ENCODE measurements around the gene PEAK1. TPM values are rescaled to one million over a fixed set of nuclear protein-coding genes. Genes with fewer than 3 reads are reported as not detected.

The PEAK1 gene
- total and polyA plus RNA-seq, 8 donors, result 58.3 to 86.9 (median 64.3) TPM

DNA sequence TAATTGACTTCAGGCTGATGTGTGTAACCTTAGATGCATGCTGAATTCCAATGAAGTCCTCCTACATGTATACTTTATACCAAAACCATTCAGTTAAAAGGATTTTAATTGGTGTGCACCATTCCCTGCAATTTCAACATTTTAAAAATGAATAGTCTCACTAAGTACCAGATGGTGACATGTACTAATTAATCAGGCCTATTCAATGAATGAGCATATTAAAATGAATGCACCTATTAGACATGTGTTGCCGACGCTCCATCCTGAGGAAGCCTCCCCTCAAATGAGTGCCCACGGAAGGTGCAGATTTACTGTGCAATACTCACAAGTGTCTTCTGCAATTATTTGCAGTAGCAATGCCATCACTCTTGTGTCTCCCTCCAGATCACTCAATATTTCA is 224.3 kb downstream of the PEAK1 start:
- DNase-seq (no peak), ATAC-seq (no peak)
- TF ChIP-seq, protein P1, sequence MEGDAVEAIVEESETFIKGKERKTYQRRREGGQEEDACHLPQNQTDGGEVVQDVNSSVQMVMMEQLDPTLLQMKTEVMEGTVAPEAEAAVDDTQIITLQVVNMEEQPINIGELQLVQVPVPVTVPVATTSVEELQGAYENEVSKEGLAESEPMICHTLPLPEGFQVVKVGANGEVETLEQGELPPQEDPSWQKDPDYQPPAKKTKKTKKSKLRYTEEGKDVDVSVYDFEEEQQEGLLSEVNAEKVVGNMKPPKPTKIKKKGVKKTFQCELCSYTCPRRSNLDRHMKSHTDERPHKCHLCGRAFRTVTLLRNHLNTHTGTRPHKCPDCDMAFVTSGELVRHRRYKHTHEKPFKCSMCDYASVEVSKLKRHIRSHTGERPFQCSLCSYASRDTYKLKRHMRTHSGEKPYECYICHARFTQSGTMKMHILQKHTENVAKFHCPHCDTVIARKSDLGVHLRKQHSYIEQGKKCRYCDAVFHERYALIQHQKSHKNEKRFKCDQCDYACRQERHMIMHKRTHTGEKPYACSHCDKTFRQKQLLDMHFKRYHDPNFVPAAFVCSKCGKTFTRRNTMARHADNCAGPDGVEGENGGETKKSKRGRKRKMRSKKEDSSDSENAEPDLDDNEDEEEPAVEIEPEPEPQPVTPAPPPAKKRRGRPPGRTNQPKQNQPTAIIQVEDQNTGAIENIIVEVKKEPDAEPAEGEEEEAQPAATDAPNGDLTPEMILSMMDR (IDR thresholded peaks at IDR 0.05), result no peak
- intact Hi-C loops (cut with DNase I), result no loop called here
- H3K4me3 ChIP-seq, result no peak overlapping the region
- H3K27me3 ChIP-seq, result no peaks in the 10 kb centered on the region
- H3K36me3 ChIP-seq, result peaks cover 0 to 14% of the 10 kb centered on the region in 2 donors
- no peak overlapping the region for H3K27ac ChIP-seq
- peaks cover 1 to 4% of the 10 kb centered on the region in 2 donors for H3K4me1 ChIP-seq
- peaks cover 0 to 8% of the 10 kb centered on the region in 2 donors for H3K9me3 ChIP-seq

DNA sequence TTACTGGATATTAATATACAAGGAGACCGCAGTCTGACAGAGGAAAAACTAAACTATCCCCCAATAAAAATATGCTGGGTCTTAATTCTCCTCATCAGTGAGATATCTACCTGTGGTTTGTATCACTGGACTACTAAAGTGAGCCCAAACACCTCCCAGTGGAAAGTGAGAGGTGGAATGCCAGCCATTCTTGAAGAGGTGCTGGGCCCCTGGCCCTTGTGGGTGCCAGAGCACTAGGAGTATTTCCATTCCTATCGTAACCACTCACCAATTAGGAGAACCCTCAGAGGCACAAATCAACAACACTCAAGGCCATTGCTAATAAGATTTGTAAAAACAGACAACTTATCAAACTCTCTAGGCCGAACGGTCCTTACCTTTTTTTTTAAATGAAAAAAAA is 227.5 kb downstream of the PEAK1 start:
- no peaks in the 10 kb centered on the region for H3K36me3 ChIP-seq
- peak overlapping the region in 1 of 2 donors; percentile 23 for H3K27ac ChIP-seq
- no peak overlapping the region for H3K4me3 ChIP-seq
- peak; percentile 79 for ATAC-seq
- intact Hi-C loops (cut with DNase I), result no loop called here
- TF ChIP-seq, protein P1 (IDR thresholded peaks at IDR 0.05), result no peak
- H3K27me3 ChIP-seq, result no peaks in the 10 kb centered on the region
- H3K9me3 ChIP-seq, result no peaks in the 10 kb centered on the region
- peaks cover 16 to 32% of the 10 kb centered on the region in 2 donors for H3K4me1 ChIP-seq
- no peak for DNase-seq

DNA sequence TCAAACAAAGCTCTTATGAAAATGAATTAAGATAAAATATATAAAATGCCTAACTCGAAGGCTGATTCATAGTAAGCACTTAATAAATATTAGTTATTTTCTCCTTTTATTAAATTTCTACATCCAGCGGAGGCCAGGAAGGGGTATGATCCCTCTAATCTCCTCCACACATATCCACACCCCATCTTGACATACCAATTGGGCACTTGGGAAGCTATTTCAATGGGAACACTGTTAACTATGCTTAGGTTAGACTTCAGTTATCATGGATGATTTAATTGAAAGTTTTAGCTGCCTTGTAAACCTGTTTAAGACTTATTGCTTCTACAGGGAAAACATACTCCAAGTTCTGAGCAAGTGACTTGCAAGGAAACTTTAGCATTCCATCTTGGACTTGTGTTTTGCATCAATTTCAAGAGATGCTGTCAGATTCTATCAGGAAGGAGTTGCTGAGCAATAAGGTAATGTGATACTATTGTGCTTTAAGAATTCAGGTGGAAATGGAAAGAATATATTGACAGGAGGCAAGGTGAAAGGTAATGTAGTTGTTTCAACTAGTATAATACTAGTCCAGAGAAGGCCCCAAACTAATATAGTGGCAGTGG is 228.6 kb downstream of the PEAK1 start:
- peak; percentile 69 for ATAC-seq
- H3K27me3 ChIP-seq, result no peaks in the 10 kb centered on the region
- H3K4me1 ChIP-seq, result peaks cover 22 to 41% of the 10 kb centered on the region in 2 donors
- TF ChIP-seq, protein P1 (IDR thresholded peaks at IDR 0.05), result no peak
- no peaks in the 10 kb centered on the region for H3K9me3 ChIP-seq
- no peaks in the 10 kb centered on the region for H3K36me3 ChIP-seq
- H3K27ac ChIP-seq, result peak overlapping the region in 1 of 2 donors; percentile 14
- intact Hi-C loops (cut with DNase I), result no loop called here
- no peak overlapping the region for H3K4me3 ChIP-seq
- DNase-seq, result no peak

DNA sequence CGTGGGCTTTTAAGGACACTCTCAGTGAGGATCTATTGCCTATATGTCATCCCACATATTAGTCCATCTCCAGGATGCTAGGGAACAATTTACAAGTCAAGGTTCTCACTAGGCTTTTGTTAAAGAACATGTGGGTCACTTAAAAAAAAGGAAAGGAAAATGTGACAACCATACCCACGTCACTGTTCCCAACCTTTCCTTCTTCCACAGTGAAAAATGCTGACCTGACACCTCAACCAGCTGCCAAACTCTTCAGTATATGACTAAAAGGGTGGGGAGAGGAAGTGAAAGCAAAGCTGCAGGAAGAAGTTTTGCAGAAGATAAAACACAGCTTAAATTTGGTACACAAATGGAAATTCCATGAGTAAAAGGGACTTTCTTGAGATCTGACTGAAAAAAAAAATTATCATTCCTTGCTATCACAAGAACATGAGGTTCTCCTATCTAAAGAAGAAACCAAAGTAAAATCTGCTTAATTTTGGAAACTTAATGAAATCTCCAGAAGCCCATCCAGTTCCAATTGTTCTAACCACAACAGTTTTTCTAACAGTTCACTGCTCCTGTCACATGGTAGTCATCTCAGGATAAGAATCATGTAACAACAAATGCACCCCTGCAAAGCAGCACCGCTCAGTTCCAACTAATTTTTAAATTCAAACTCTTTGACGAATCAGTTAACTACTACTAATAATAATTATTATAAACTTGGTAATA is 232.0 kb downstream of the PEAK1 start:
- TF ChIP-seq, protein P1 (IDR thresholded peaks at IDR 0.05), result no peak
- no peaks in the 10 kb centered on the region for H3K36me3 ChIP-seq
- ATAC-seq (peak; percentile 53), DNase-seq (peak in 3 of 4 donors; percentile 25 to 62 (median 51))
- H3K9me3 ChIP-seq, result no peaks in the 10 kb centered on the region
- no peaks in the 10 kb centered on the region for H3K27me3 ChIP-seq
- peak overlapping the region; percentile 67 to 74 for H3K27ac ChIP-seq
- H3K4me1 ChIP-seq, result peaks cover 22 to 49% of the 10 kb centered on the region in 2 donors
- intact Hi-C loops (cut with DNase I), result loop anchor here in 1 of 2 donors (10.0 kb wide), 1 partner anchor 347 kb away; no protein-coding TSS in a partner anchor
- no peak overlapping the region for H3K4me3 ChIP-seq

DNA sequence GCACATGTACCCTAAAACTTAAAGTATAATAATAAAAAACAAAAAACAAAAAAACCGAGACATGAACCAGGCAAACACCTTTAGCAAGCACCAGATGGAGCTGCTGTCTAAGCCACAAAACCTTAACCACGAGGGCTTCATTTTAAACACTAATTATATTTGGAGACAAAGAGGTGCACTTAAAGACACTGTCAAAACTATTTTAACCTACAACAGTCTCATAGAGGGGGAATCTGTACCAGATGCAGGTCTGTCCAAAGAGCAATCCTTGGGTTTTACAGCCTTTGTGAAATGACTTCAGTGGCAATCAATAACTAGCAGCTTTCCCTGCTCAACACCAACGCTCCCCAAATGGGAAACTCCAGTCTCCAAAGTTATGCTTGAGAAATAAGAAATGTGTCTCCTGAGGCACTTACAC is 233.3 kb downstream of the PEAK1 start:
- Histone ChIP-seq H3K4me1 (peaks cover 22 to 49% of the 10 kb centered on the region in 2 donors), H3K9me3 (no peaks in the 10 kb centered on the region), H3K27me3 (no peaks in the 10 kb centered on the region), H3K4me3 (no peak overlapping the region), H3K36me3 (peaks cover 0 to under 1% of the 10 kb centered on the region in 2 donors), H3K27ac (peak overlapping the region in 1 of 2 donors; percentile 67)
- peak in 2 of 4 donors; percentile 42 to 54 for DNase-seq
- ATAC-seq, result peak; percentile 18
- TF ChIP-seq, protein P1 (IDR thresholded peaks at IDR 0.05), result peak in 1 of 2 donors; percentile 21
- intact Hi-C loops (cut with DNase I), result loop anchor here in 1 of 2 donors (10.0 kb wide), 1 partner anchor 348 kb away; no protein-coding TSS in a partner anchor
